HG03175 (cell line): ENCODE data around the gene SSTR1.

Source experiments
- ATAC-seq: cut with Tn5 transposase; IDR thresholded peaks from one replicate; pipeline ENCODE4 v1.9.1; 2021; ENCODE audit warnings: mild to moderate bottlenecking, moderate library complexity; ENCODE audit not compliant: unreplicated experiment

Gene SSTR1

GRCh38 chr14:38202444-38203191, 5.1 kb upstream of the SSTR1 start:
- ATAC-seq, result no peak

GRCh38 chr14:38203929-38204718, 3.6 kb upstream of the SSTR1 start:
- ATAC-seq, result no peak

DNA sequence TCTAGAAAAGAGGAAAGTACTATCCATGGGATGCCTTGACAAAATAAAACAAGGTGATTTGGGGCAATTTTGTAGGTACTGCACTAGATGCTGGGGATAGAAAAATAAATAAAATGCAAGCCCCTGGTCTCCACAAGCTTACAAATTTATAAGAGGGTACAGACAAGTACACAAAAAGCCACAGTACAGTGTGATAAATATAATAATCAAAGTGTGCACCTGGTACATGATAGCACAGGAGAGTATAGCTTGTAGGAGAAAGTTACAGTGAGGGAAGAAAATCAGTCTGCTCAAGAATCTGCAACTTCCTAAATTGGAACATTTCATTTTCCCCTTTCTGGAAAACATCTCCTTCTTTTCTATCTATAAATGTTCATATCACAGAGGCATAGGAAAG, 3.0 kb upstream of the SSTR1 start:
- no peak for ATAC-seq

GRCh38 chr14:38205119-38205813, 2.4 kb upstream of the SSTR1 start:
- ATAC-seq, result no peak

DNA sequence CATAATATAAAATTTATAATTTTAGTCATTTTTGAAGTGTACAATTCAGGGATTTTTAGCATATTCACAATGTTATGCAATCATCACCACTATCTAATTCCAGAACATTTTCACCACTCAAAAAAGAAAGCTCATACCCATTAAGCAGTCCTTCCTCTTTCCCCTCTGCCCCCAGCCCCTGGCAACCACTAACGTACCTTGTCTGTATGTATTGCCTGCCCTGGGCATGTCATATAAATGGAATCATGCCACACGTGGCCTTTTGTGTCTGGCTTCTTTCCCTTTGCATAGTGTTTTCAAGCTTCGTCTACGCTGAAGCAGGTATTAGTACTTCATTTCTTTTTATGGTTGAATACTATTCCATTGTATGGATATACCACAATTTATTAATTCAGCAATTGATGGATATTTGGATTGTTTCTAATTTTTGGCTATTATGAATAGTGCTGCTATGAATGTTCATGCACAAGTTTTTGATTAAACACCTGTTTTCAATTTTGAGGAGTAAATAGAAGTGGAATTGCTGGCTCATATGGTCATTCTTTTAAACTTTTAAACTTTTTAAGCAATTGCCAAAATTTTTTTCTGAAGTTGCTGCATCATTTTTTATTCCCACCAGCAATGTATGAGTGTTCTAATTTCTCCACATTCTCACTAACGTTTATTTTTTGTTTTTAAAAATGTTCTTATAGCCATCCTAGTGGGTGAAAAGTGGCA, 1.6 kb upstream of the SSTR1 start:
- ATAC-seq, result no peak

DNA sequence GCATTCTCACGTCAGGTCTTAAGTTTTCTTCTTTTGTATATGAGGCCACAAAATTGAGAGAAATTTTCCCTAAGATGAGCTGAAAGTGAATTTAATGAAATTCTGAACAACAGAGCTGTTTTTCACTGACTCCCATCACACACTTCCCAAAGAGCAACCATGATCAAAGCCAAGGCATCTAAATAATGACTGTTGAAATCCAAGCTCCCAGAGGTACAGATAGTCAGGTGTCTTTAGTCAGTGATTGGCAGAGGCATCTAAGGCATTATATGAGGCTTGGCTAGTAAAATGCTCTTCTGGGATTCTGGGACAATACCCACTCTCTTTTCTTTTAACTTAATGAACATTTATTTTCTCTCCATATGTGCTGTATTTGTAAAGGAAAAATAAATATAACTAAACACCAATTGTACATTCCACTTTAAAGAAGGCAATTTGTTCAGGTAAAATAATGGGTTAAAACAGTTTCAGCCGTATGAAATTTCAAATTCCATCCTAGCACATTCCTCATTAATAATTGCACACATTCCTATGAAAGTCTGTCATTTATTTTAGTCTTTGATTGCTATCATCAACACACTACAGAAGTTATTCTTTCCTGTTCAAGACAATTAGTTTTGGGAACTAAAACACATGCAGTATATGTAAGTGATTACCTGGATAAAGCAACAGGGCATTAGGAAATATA, 871 bp upstream of the SSTR1 start:
- ATAC-seq, result no peak

- no peak for ATAC-seq
Measured at GRCh38 chr14:38207377-38207735, 348 bp upstream of the SSTR1 start.

DNA sequence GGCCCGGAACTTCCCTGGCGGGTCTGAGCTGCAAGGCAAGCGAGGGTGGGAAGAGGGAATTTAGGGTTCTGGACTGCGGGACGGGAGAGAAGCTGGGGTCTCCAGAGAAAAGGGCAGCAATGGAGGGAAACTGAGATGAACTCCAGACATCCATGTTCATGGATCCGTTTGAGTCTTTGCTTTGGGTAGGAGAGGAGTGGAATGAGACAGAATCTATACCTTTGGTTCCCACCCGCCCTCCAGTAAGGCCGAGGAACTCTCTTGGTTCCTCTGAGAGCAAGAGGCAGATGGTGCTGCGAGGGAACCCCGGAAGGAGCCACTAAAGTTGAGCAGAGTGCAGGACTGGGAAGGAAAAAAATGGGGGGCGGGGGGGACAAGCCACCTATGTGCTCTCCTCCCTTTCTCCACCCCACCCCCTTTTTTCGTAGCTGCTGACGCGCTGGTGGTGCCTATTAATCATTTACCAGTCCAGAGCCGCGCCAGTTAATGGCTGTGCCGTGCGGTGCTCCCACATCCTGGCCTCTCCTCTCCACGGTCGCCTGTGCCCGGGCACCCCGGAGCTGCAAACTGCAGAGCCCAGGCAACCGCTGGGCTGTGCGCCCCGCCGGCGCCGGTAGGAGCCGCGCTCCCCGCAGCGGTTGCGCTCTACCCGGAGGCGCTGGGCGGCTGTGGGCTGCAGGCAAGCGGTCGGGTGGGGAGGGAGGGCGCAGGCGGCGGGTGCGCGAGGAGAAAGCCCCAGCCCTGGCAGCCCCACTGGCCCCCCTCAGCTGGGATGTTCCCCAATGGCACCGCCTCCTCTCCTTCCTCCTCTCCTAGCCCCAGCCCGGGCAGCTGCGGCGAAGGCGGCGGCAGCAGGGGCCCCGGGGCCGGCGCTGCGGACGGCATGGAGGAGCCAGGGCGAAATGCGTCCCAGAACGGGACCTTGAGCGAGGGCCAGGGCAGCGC, 1.2 kb downstream of the SSTR1 start:
- no peak for ATAC-seq

DNA sequence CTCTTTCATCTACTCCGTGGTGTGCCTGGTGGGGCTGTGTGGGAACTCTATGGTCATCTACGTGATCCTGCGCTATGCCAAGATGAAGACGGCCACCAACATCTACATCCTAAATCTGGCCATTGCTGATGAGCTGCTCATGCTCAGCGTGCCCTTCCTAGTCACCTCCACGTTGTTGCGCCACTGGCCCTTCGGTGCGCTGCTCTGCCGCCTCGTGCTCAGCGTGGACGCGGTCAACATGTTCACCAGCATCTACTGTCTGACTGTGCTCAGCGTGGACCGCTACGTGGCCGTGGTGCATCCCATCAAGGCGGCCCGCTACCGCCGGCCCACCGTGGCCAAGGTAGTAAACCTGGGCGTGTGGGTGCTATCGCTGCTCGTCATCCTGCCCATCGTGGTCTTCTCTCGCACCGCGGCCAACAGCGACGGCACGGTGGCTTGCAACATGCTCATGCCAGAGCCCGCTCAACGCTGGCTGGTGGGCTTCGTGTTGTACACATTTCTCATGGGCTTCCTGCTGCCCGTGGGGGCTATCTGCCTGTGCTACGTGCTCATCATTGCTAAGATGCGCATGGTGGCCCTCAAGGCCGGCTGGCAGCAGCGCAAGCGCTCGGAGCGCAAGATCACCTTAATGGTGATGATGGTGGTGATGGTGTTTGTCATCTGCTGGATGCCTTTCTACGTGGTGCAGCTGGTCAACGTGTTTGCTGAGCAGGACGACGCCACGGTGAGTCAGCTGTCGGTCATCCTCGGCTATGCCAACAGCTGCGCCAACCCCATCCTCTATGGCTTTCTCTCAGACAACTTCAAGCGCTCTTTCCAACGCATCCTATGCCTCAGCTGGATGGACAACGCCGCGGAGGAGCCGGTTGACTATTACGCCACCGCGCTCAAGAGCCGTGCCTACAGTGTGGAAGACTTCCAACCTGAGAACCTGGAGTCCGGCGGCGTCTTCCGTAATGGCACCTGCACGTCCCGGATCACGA, 2.2 kb downstream of the SSTR1 start:
- no peak for ATAC-seq

- no peak for ATAC-seq
Measured at GRCh38 chr14:38210587-38211216, 3.0 kb downstream of the SSTR1 start.

- no peak for ATAC-seq
Measured at GRCh38 chr14:38211255-38211735, 3.6 kb downstream of the SSTR1 start.

DNA sequence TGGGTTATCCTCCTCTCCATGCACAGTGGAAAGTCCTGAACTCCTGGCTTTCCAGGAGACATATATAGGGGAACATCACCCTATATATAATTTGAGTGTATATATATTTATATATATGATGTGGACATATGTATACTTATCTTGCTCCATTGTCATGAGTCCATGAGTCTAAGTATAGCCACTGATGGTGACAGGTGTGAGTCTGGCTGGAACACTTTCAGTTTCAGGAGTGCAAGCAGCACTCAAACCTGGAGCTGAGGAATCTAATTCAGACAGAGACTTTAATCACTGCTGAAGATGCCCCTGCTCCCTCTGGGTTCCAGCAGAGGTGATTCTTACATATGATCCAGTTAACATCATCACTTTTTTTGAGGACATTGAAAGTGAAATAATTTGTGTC, 4.4 kb downstream of the SSTR1 start:
- ATAC-seq, result no peak

GRCh38 chr14:38213001-38213400, 5.3 kb downstream of the SSTR1 start:
- no peak for ATAC-seq

- ATAC-seq, result no peak
Measured at GRCh38 chr14:38217553-38217952, 9.8 kb downstream of the SSTR1 start.

- no peak for ATAC-seq
Measured at GRCh38 chr14:38221077-38221476, 13.4 kb downstream of the SSTR1 start.

- no peak for ATAC-seq
Measured at GRCh38 chr14:38224338-38224737, 16.6 kb downstream of the SSTR1 start.

DNA sequence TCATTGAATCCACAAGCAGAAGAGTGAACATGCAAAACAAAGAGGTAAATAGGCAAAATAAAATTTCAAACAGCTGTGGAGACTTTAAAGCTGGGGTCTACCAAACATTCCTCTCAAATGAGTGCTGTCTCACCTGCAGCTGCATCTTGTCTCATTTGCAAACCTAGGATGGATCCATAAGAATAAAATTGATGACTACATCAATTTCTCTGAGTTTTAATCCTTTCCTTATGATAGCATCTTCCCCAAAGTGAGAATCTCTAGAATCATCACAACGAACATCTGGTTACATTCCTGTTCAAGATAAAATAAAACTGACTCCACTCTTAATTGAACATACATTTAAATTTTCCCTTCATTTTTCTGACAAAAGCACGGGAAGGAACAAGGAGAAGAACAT, 18.2 kb downstream of the SSTR1 start:
- ATAC-seq, result no peak

- ATAC-seq, result no peak
Measured at GRCh38 chr14:38226366-38226765, 18.7 kb downstream of the SSTR1 start.
